Effector CD8-positive, alpha-beta T cell (primary cell): ENCODE measurements around the gene OTOF.

ENCODE experiments used
- DNase-seq: peaks from one replicate; lab custom pipeline; 2025; lab: John Stamatoyannopoulos, UW

Gene OTOF

GRCh38 chr2:26464390-26465265, 13.3 kb downstream of the OTOF start:
- no peak for DNase-seq

GRCh38 chr2:26463244-26464192, 14.4 kb downstream of the OTOF start:
- DNase-seq, result no peak

GRCh38 chr2:26462511-26463243, 15.2 kb downstream of the OTOF start:
- no peak for DNase-seq

GRCh38 chr2:26462100-26462499, 15.8 kb downstream of the OTOF start:
- DNase-seq, result no peak

GRCh38 chr2:26461601-26462023, 16.3 kb downstream of the OTOF start:
- no peak for DNase-seq

GRCh38 chr2:26460613-26461031, 17.3 kb downstream of the OTOF start:
- no peak for DNase-seq

GRCh38 chr2:26459991-26460612, 17.8 kb downstream of the OTOF start:
- DNase-seq, result no peak

GRCh38 chr2:26458365-26459042, 19.4 kb downstream of the OTOF start:
- no peak for DNase-seq

GRCh38 chr2:26457695-26458364, 20.1 kb downstream of the OTOF start:
- DNase-seq, result no peak

GRCh38 chr2:26457251-26457666, 20.7 kb downstream of the OTOF start:
- no peak for DNase-seq

GRCh38 chr2:26456440-26457250, 21.3 kb downstream of the OTOF start:
- no peak for DNase-seq

GRCh38 chr2:26455670-26456439, 22.1 kb downstream of the OTOF start:
- no peak for DNase-seq

GRCh38 chr2:26455037-26455669, 22.8 kb downstream of the OTOF start:
- DNase-seq, result no peak

GRCh38 chr2:26454561-26455001, 23.3 kb downstream of the OTOF start:
- no peak for DNase-seq

- DNase-seq, result no peak
Observed at GRCh38 chr2:26453421-26454329, 24.2 kb downstream of the OTOF start.

- DNase-seq, result no peak
Observed at GRCh38 chr2:26451700-26452099, 26.2 kb downstream of the OTOF start.

- no peak for DNase-seq
Observed at GRCh38 chr2:26450031-26450635, 27.8 kb downstream of the OTOF start.
